ENCODE results near the gene SRA1. TPM values are rescaled to one million over a fixed set of nuclear protein-coding genes. Genes with fewer than 3 reads are reported as not detected.

SRA1 gene
- total and polyA plus RNA-seq, 8 donors: 1.8 to 51.0 (median 26.8) TPM; not detected in 1

GRCh38 chr5:140576776-140577201 lies 19.5 kb upstream of the SRA1 start:
- no peaks in the 10 kb centered on the region for H3K36me3 ChIP-seq
- no peaks in the 10 kb centered on the region for H3K27me3 ChIP-seq
- intact Hi-C loops (cut with DNase I; ENCODE audit: low total_unique reads): no loop called here
- H3K27ac ChIP-seq: peak overlapping the region in 1 of 5 donors; percentile 34
- H3K4me3 ChIP-seq: no peak overlapping the region
- 67 to 81% (median 71%) methylated on average over 2 of the region's 2 CpGs for WGBS, 5 donors
- DNase-seq: no peak
- H3K9me3 ChIP-seq: no peaks in the 10 kb centered on the region
- H3K4me1 ChIP-seq: no peaks in the 10 kb centered on the region
- TF ChIP-seq POLR2A (IDR thresholded peaks at IDR 0.05) (no peak), EP300 (IDR thresholded peaks at IDR 0.05) (no peak), POLR2AphosphoS5 (IDR thresholded peaks at IDR 0.05) (no peak)
- TF ChIP-seq, protein P1, sequence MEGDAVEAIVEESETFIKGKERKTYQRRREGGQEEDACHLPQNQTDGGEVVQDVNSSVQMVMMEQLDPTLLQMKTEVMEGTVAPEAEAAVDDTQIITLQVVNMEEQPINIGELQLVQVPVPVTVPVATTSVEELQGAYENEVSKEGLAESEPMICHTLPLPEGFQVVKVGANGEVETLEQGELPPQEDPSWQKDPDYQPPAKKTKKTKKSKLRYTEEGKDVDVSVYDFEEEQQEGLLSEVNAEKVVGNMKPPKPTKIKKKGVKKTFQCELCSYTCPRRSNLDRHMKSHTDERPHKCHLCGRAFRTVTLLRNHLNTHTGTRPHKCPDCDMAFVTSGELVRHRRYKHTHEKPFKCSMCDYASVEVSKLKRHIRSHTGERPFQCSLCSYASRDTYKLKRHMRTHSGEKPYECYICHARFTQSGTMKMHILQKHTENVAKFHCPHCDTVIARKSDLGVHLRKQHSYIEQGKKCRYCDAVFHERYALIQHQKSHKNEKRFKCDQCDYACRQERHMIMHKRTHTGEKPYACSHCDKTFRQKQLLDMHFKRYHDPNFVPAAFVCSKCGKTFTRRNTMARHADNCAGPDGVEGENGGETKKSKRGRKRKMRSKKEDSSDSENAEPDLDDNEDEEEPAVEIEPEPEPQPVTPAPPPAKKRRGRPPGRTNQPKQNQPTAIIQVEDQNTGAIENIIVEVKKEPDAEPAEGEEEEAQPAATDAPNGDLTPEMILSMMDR (IDR thresholded peaks at IDR 0.05): no peak

GRCh38 chr5:140575309-140575708 lies 18.0 kb upstream of the SRA1 start:
- intact Hi-C loops (cut with DNase I; ENCODE audit: low total_unique reads): no loop called here
- no peak overlapping the region for H3K27ac ChIP-seq
- peak; percentile 54 to 55 for DNase-seq
- peaks cover under 1 to 7% (median 4%) of the 10 kb centered on the region in 4 donors for H3K36me3 ChIP-seq
- no peak overlapping the region for H3K4me3 ChIP-seq
- H3K9me3 ChIP-seq: no peaks in the 10 kb centered on the region
- H3K4me1 ChIP-seq: peaks cover 0 to 9% (median 0%) of the 10 kb centered on the region in 4 donors
- WGBS, 5 donors: 68 to 79% (median 72%) methylated on average over 8 of the region's 8 CpGs
- no peaks in the 10 kb centered on the region for H3K27me3 ChIP-seq
- TF ChIP-seq POLR2AphosphoS5 (IDR thresholded peaks at IDR 0.05): peak in 1 of 3 donors; percentile 37
- TF ChIP-seq POLR2A (IDR thresholded peaks at IDR 0.05): no peak
- TF ChIP-seq, protein P1 (IDR thresholded peaks at IDR 0.05): peak in 4 of 7 experiments; percentile 20 to 39 (median 26)

DNA sequence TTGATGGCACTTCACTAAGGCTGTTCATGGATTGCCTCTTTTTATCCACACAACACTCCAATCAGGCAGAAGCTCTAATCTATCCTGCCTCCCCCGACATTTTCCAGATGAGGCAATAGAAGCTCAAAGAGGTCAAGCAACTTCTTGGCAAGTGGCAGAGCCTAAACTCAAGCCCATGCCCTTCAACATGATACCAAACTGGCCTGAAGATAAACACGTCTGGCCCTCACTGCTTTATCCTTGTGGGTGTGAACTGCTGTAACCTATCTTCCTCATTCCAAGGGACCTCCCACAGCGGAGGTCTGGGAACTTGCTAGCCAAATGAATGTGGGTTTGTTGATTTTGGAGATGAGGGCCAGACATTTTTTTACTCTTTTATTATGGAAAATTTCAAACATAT lies 16.9 kb upstream of the SRA1 start:
- 17 to 40% (median 29%) methylated on average over 3 of the region's 3 CpGs for WGBS, 5 donors
- Histone ChIP-seq H3K27ac (no peak overlapping the region), H3K4me1 (peaks cover 0 to 17% (median 8%) of the 10 kb centered on the region in 4 donors), H3K9me3 (no peaks in the 10 kb centered on the region), H3K27me3 (no peaks in the 10 kb centered on the region), H3K36me3 (peaks cover 3 to 13% (median 9%) of the 10 kb centered on the region in 4 donors), H3K4me3 (no peak overlapping the region)
- TF ChIP-seq EP300 (IDR thresholded peaks at IDR 0.05) (no peak), POLR2A (IDR thresholded peaks at IDR 0.05) (no peak), POLR2AphosphoS5 (IDR thresholded peaks at IDR 0.05) (no peak)
- TF ChIP-seq, protein P1 (IDR thresholded peaks at IDR 0.05): no peak
- DNase-seq: no peak
- intact Hi-C loops (cut with DNase I; ENCODE audit: low total_unique reads): no loop called here

GRCh38 chr5:140573683-140574082 lies 16.4 kb upstream of the SRA1 start:
- peaks cover 3 to 22% (median 12%) of the 10 kb centered on the region in 4 donors for H3K4me1 ChIP-seq
- H3K36me3 ChIP-seq: peaks cover 3 to 15% (median 11%) of the 10 kb centered on the region in 4 donors
- H3K27ac ChIP-seq: no peak overlapping the region
- no peak overlapping the region for H3K4me3 ChIP-seq
- no peak for DNase-seq
- 92 to 97% (median 94%) methylated on average over 7 of the region's 7 CpGs for WGBS, 5 donors
- no peaks in the 10 kb centered on the region for H3K27me3 ChIP-seq
- TF ChIP-seq EP300 (IDR thresholded peaks at IDR 0.05) (no peak), POLR2AphosphoS5 (IDR thresholded peaks at IDR 0.05) (no peak), POLR2A (IDR thresholded peaks at IDR 0.05) (no peak)
- TF ChIP-seq, protein P1 (IDR thresholded peaks at IDR 0.05): no peak
- intact Hi-C loops (cut with DNase I; ENCODE audit: low total_unique reads): no loop called here
- no peaks in the 10 kb centered on the region for H3K9me3 ChIP-seq
